ENCODE results near the gene NARS2. TPM values are rescaled to one million over a fixed set of nuclear protein-coding genes. Genes with fewer than 3 reads are reported as not detected.
"Not testable (repeated sequence)": the region's sequence is repeated elsewhere in the genome, so short reads cannot be mapped to it uniquely, and the experiment has no call there.

NARS2 gene
- total RNA-seq, 4 donors from 2014 or later, result 9.0 to 22.1 (median 9.2) TPM

GRCh38 chr11:78467370-78467769 is 107.3 kb downstream of the NARS2 start:
- TF ChIP-seq POLR2AphosphoS5 (IDR thresholded peaks at IDR 0.05), result no peak
- TF ChIP-seq EP300 (IDR thresholded peaks at IDR 0.05), result no peak
- no peak for TF ChIP-seq POLR2A (IDR thresholded peaks at IDR 0.05)
- TF ChIP-seq CTCF (IDR thresholded peaks at IDR 0.05), result no peak
- WGBS, 2 donors (ENCODE audit: low coverage in 1 of 2), result 92% methylated on average over 2 of the region's 2 CpGs; no CpG with 5 or more reads in 1 of the 2 donors

GRCh38 chr11:78465169-78465942 is 109.3 kb downstream of the NARS2 start:
- Histone ChIP-seq H3K27ac (no peak overlapping the region), H3K36me3 (peaks cover 0 to 57% of the 10 kb centered on the region in 2 donors), H3K4me3 (no peak overlapping the region), H3K4me1 (no peaks in the 10 kb centered on the region), H3K27me3 (no peaks in the 10 kb centered on the region), H3K9me3 (no peaks in the 10 kb centered on the region)
- no peak for ATAC-seq
- no peak for TF ChIP-seq CTCF (IDR thresholded peaks at IDR 0.05)
- TF ChIP-seq POLR2A (IDR thresholded peaks at IDR 0.05), result no peak
- TF ChIP-seq POLR2AphosphoS5 (IDR thresholded peaks at IDR 0.05), result no peak
- no peak for TF ChIP-seq EP300 (IDR thresholded peaks at IDR 0.05)
- 87 to 91% methylated on average over 4 of the region's 19 CpGs for WGBS, 2 donors (ENCODE audit: low coverage in 1 of 2)

More at GRCh38 chr11:78467370-78467769, 107.3 kb downstream of the NARS2 start:
- Histone ChIP-seq H3K4me1 (no peaks in the 10 kb centered on the region), H3K9me3 (no peaks in the 10 kb centered on the region), H3K36me3 (peaks cover 0 to 39% of the 10 kb centered on the region in 2 donors), H3K4me3 (no peak overlapping the region), H3K27ac (no peak overlapping the region), H3K27me3 (no peaks in the 10 kb centered on the region)
- ATAC-seq, result no peak

GRCh38 chr11:78464787-78465168 is 109.9 kb downstream of the NARS2 start:
- H3K36me3 ChIP-seq, result peaks cover 0 to 62% of the 10 kb centered on the region in 2 donors
- WGBS, 2 donors (ENCODE audit: low coverage in 1 of 2), result 100% methylated on average over 1 of the region's 14 CpGs; no CpG with 5 or more reads in 1 of the 2 donors
- ATAC-seq, H3K4me3 ChIP-seq, H3K4me1 ChIP-seq, H3K27ac ChIP-seq, H3K9me3 ChIP-seq, H3K27me3 ChIP-seq: not testable (repeated sequence)

GRCh38 chr11:78460471-78460870 is 114.2 kb downstream of the NARS2 start:
- 87 to 100% methylated on average over 1 of the region's 1 CpG for WGBS, 2 donors (ENCODE audit: low coverage in 1 of 2)
- peaks cover 0 to 76% of the 10 kb centered on the region in 2 donors for H3K36me3 ChIP-seq
- no peaks in the 10 kb centered on the region for H3K4me1 ChIP-seq
- no peak for ATAC-seq
- H3K4me3 ChIP-seq, result no peak overlapping the region
- TF ChIP-seq EP300 (IDR thresholded peaks at IDR 0.05) (no peak), POLR2A (IDR thresholded peaks at IDR 0.05) (no peak), POLR2AphosphoS5 (IDR thresholded peaks at IDR 0.05) (no peak), CTCF (IDR thresholded peaks at IDR 0.05) (no peak)
- no peak overlapping the region for H3K27ac ChIP-seq
- no peaks in the 10 kb centered on the region for H3K27me3 ChIP-seq
- no peaks in the 10 kb centered on the region for H3K9me3 ChIP-seq

GRCh38 chr11:78459738-78460137 is 114.9 kb downstream of the NARS2 start:
- no peak for TF ChIP-seq CTCF (IDR thresholded peaks at IDR 0.05)
- TF ChIP-seq POLR2AphosphoS5 (IDR thresholded peaks at IDR 0.05), result no peak
- no peak for TF ChIP-seq EP300 (IDR thresholded peaks at IDR 0.05)
- no peak for TF ChIP-seq POLR2A (IDR thresholded peaks at IDR 0.05)
- WGBS, 2 donors (ENCODE audit: low coverage in 1 of 2), result 95 to 98% methylated on average over 4 of the region's 4 CpGs
- peaks cover 0 to 69% of the 10 kb centered on the region in 2 donors for H3K36me3 ChIP-seq
- H3K4me3 ChIP-seq, result no peak overlapping the region
- no peaks in the 10 kb centered on the region for H3K27me3 ChIP-seq
- ATAC-seq, result no peak
- no peaks in the 10 kb centered on the region for H3K9me3 ChIP-seq
- H3K4me1 ChIP-seq, result no peaks in the 10 kb centered on the region
- H3K27ac ChIP-seq, result no peak overlapping the region

Data from gastroesophageal sphincter (tissue), 4 donors.